Heart left ventricle (tissue), 13 donors: ENCODE results near the gene KRT34.

Experiments
- POLR2A ChIP-seq, 2 donors: fragments of 450-650 bp; IDR thresholded peaks; one replicate each; pipeline ENCODE4 v1.6.1; 2017; ENCODE audit warnings: antibody characterized with exemption in 2 of 2, mild to moderate bottlenecking in 2 of 2, moderate library complexity in 2 of 2
- TF ChIP-seq, protein P1 (sequence below), 12 donors: fragments of 200-600 bp; sonication (generic) in 4 of 12; IDR thresholded peaks; one replicate each; pipeline versions ENCODE4 v1.5.0 to v1.8.0; 2018 to 2022; ENCODE audit warnings: antibody characterized with exemption in 12 of 12, mild to moderate bottlenecking in 5 of 12
- donor health status: ischemic (EF 13 %, LVEDD 7.1; RV severe dilation, severe dysfunction).
- donor health status: DM: no; HTN: yes; CAD: no.
- donor health status: DM: no; HTN: no; CAD: no.
- donor health status: ischemic (EF 25% LVEDD 6.9; RV normal size, moderate dysfunction).
- donor health status: ischemic (EF 25% LVEDD 5.7; RV mildly dilated, moderate dysfunction).
- donor health status: ischemic (EF 35%, LVEDD 5.7; RV mildly dilated, moderate dysfunction).
- donor health status: nonischemic (EF 11% LVEDD 7.7; RV severe dilation, severe dysfunction).
- donor health status: DM: yes; HTN: yes; CAD: no.
- donor health status: PGD.
- donor health status: ischemic (EF 29% LVEDD 5.4; RV normal size, mild dysfunction).
- donor health status: nonischemic (EF 23%, LVEDD 6.1; RV moderate dilation, normal function).

DNA sequence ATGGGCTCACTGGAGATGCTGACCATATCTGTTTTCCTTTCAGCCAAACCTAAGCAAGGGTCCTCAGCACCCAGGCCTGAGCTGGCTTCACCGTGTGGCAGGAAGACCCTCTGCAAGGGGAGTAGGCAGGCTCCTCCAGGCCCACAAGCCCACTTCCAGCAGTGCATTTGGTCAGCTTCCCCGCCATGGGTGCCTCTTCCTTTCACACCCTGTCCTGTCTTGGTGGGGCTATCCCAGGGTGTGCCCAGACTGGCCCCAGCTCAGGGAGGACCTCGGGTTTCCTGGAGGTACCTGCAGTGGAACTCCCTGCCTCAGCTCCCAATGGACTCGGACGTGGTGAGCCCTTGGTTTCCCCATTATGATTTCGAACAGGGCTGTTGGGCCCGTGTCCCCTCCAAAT lies 53.9 kb downstream of the KRT34 start:
- TF ChIP-seq, protein P1, sequence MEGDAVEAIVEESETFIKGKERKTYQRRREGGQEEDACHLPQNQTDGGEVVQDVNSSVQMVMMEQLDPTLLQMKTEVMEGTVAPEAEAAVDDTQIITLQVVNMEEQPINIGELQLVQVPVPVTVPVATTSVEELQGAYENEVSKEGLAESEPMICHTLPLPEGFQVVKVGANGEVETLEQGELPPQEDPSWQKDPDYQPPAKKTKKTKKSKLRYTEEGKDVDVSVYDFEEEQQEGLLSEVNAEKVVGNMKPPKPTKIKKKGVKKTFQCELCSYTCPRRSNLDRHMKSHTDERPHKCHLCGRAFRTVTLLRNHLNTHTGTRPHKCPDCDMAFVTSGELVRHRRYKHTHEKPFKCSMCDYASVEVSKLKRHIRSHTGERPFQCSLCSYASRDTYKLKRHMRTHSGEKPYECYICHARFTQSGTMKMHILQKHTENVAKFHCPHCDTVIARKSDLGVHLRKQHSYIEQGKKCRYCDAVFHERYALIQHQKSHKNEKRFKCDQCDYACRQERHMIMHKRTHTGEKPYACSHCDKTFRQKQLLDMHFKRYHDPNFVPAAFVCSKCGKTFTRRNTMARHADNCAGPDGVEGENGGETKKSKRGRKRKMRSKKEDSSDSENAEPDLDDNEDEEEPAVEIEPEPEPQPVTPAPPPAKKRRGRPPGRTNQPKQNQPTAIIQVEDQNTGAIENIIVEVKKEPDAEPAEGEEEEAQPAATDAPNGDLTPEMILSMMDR (IDR thresholded peaks at IDR 0.05): no peak
- TF ChIP-seq POLR2A (IDR thresholded peaks at IDR 0.05): no peak
